Measurements from ENCODE around the gene CELF4. TPM values are rescaled to one million over a fixed set of nuclear protein-coding genes. Genes with fewer than 3 reads are reported as not detected.

Gene CELF4
- total RNA-seq, 3 donors from 2014 or later = 1.0 TPM; not detected in 2

- Histone ChIP-seq H3K27ac (no peak overlapping the region), H3K4me1 (peaks cover 10 to 11% of the 10 kb centered on the region in 2 donors), H3K36me3 (no peaks in the 10 kb centered on the region), H3K27me3 (peaks cover 8 to 68% of the 10 kb centered on the region in 2 donors), H3K4me3 (peak overlapping the region in 2 of 3 donors; percentile 54 to 74), H3K9me3 (no peaks in the 10 kb centered on the region)
- DNase-seq (ENCODE audit: low spot score in 2 of 2) = no peak
- intact Hi-C loops (cut with DNase I; ENCODE audit: low total_unique reads) = no loop called here
- TF ChIP-seq POLR2A (IDR thresholded peaks at IDR 0.05) (no peak), POLR2AphosphoS5 (IDR thresholded peaks at IDR 0.05) (no peak), CTCF (IDR thresholded peaks at IDR 0.05) (no peak)
Observed at GRCh38 chr18:37567994-37568359, 2.4 kb upstream of the CELF4 start.

- H3K4me3 ChIP-seq = peak overlapping the region; percentile 51 to 74 (median 54)
- no peaks in the 10 kb centered on the region for H3K36me3 ChIP-seq
- no peak for DNase-seq (ENCODE audit: low spot score in 2 of 2)
- H3K4me1 ChIP-seq = peaks cover 10 to 11% of the 10 kb centered on the region in 2 donors
- intact Hi-C loops (cut with DNase I; ENCODE audit: low total_unique reads) = no loop called here
- TF ChIP-seq CTCF (IDR thresholded peaks at IDR 0.05) (no peak), POLR2AphosphoS5 (IDR thresholded peaks at IDR 0.05) (no peak), POLR2A (IDR thresholded peaks at IDR 0.05) (no peak)
- H3K9me3 ChIP-seq = no peaks in the 10 kb centered on the region
- no peak overlapping the region for H3K27ac ChIP-seq
- H3K27me3 ChIP-seq = peaks cover 8 to 73% of the 10 kb centered on the region in 2 donors
Observed at GRCh38 chr18:37567061-37567993, 1.7 kb upstream of the CELF4 start.

- no peak overlapping the region for H3K27ac ChIP-seq
Observed at GRCh38 chr18:37566479-37567060, 972 bp upstream of the CELF4 start.

GRCh38 chr18:37565977-37566478 is 430 bp upstream of the CELF4 start:
- DNase-seq (ENCODE audit: low spot score in 2 of 2) = no peak
- H3K27ac ChIP-seq = no peak overlapping the region
- H3K27me3 ChIP-seq = peaks cover 8 to 69% of the 10 kb centered on the region in 2 donors
- H3K4me1 ChIP-seq = peaks cover 10 to 11% of the 10 kb centered on the region in 2 donors
- intact Hi-C loops (cut with DNase I; ENCODE audit: low total_unique reads) = no loop called here
- TF ChIP-seq POLR2AphosphoS5 (IDR thresholded peaks at IDR 0.05) (no peak), POLR2A (IDR thresholded peaks at IDR 0.05) (no peak), CTCF (IDR thresholded peaks at IDR 0.05) (no peak)
- no peaks in the 10 kb centered on the region for H3K36me3 ChIP-seq
- H3K4me3 ChIP-seq = peak overlapping the region; percentile 51 to 74 (median 54)
- no peaks in the 10 kb centered on the region for H3K9me3 ChIP-seq

More at GRCh38 chr18:37566479-37567060, 972 bp upstream of the CELF4 start:
- DNase-seq (ENCODE audit: low spot score in 2 of 2) = no peak
- peak overlapping the region; percentile 51 to 74 (median 54) for H3K4me3 ChIP-seq
- H3K36me3 ChIP-seq = no peaks in the 10 kb centered on the region
- H3K27me3 ChIP-seq = peaks cover 8 to 73% of the 10 kb centered on the region in 2 donors
- H3K9me3 ChIP-seq = no peaks in the 10 kb centered on the region
- intact Hi-C loops (cut with DNase I; ENCODE audit: low total_unique reads) = no loop called here
- H3K4me1 ChIP-seq = peaks cover 10 to 11% of the 10 kb centered on the region in 2 donors
- TF ChIP-seq CTCF (IDR thresholded peaks at IDR 0.05) = no peak
- TF ChIP-seq POLR2A (IDR thresholded peaks at IDR 0.05) = no peak
- TF ChIP-seq POLR2AphosphoS5 (IDR thresholded peaks at IDR 0.05) = no peak

All from breast epithelium (tissue), 4 donors.